Activated CD8-positive, alpha-beta memory T cell treated with anti-CD3 and anti-CD28 coated beads for 36 hours (primary cell): ENCODE measurements around the gene UBE3A. TPM values are rescaled to one million over a fixed set of nuclear protein-coding genes. Genes with fewer than 3 reads are reported as not detected.
"Not testable (repeated sequence)": the region's sequence is repeated elsewhere in the genome, so short reads cannot be mapped to it uniquely, and the experiment has no call there.

ENCODE experiments used
- CTCF ChIA-PET: fragments of 350-600 bp; sonication (Branson Sonifier 250); formaldehyde crosslinking; loops from one replicate; lab custom pipeline; 2021; ENCODE audit warnings: antibody characterized with exemption; lab: Charles Lee
- POLR2A ChIA-PET: fragments of 350-600 bp; sonication (Branson Sonifier 250); formaldehyde crosslinking; loops from one replicate; lab custom pipeline; 2021; ENCODE audit warnings: antibody characterized with exemption; lab: Charles Lee
- total RNA-seq, 2 experiments: library from RNA; stranded (reverse); gene quantifications; one replicate each; pipeline ENCODE4 v1.2.3, GENCODE V29; 2021

Gene UBE3A
- 100 to 1,000 TPM; 115 to 122 TPM for total RNA-seq

DNA sequence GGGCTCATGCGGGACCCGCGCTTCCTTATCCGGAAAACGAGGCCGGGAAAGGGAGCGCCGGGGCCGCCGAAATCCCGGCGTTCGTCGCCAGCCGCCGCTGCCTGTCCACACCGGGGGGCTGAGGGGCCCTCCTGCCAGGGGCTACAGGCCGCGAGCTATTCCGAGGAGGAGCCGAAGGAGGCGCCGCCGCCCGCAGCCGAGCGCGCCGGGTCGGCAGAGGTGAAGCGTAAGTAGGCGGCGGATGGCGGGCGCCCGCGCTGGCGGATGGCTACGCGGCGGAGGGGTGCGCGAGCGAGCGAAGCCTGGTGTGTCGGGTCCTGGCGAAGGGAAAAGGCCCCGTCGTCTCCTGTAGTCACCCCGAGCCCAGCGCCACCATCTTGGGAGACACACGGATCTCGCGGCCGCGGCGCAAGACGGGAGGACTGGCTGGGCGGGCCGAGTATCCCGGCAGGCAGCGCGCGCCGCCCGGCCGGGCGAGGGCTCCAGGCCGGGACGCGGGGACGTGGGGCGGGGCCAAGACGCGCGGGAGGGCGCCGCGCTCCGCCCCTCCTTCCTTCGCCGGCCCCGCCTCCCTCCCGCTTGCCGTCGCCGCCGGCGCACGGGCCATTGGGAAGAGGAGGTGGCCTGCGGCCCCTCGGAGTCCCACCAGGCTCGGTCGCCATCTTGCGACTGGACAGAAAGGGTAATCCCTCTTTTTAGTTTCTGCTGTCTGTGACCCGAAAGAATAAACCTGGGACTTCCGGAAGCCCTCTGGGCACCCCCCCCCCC is at the start of gene UBE3A:
UBE3A (minus strand) TSS at position 424 of the 768 bp plus-strand sequence. CDS start 29,917 bp downstream, outside the sequence.
- CTCF ChIA-PET, result interaction anchor here (0.7 to 1.1 kb wide), 2 partner anchors 11 to 12 kb away, joined by 3 to 5 read pairs; no protein-coding TSS in a partner anchor

DNA sequence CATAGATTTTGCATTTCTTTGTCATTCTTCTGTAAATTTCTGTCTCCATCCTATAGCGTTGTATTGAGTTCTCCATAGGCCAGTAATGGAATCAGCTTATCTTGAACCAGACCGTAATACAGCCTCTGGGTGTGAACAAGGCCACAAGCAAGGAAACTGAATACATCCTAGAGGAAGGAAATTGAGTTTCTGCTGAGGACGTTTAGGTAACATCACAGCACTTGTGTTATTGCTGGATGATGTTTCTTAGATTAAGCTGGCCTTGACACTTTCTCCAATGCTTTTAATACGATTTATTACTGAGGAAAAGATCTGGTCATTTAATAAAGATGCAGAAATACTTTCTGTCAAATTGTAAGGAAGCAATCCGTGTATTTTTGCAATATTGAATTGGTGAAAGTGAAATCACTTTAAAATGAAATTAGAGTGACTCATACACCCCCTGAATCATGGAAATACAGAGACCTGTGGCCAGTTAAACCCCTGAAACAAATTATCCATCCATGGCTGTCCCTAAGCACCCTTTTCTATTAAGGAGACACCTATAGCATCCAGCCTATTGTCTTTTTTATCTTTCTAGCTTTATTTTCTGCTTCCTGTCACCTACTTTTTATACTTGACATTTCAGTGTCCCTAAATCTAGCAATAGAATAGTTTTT is 48.5 kb upstream of the UBE3A start:
- ChIA-PET CTCF (no interaction called here), POLR2A (no interaction called here)

More for the DNA sequence above, at the start of gene UBE3A:
- POLR2A ChIA-PET, result interaction anchor here (0.6 kb wide), 1 partner anchor 93 kb away, joined by 3 read pairs; no protein-coding TSS in a partner anchor

DNA sequence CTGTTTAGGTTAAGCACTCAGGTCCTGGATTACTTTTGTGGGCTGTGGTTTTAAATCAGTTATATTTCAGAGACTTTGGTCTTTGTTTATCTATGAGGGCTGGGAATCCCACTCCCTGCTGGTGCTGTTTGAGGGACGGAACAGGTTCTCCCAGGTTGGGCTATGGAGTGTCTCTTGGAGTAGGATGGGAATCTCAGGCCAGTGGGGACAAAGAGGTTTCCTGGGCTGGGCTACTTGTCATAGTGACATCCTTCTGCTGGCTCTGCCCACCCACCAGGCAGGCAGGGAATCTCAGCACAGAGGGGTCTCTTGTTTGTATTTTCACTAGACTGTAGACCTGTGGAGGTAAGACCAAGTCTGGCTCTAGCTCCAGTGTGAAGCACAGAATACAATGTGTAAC is 47.2 kb upstream of the UBE3A start:
- POLR2A ChIA-PET, result no interaction called here
- CTCF ChIA-PET, result no interaction called here

DNA sequence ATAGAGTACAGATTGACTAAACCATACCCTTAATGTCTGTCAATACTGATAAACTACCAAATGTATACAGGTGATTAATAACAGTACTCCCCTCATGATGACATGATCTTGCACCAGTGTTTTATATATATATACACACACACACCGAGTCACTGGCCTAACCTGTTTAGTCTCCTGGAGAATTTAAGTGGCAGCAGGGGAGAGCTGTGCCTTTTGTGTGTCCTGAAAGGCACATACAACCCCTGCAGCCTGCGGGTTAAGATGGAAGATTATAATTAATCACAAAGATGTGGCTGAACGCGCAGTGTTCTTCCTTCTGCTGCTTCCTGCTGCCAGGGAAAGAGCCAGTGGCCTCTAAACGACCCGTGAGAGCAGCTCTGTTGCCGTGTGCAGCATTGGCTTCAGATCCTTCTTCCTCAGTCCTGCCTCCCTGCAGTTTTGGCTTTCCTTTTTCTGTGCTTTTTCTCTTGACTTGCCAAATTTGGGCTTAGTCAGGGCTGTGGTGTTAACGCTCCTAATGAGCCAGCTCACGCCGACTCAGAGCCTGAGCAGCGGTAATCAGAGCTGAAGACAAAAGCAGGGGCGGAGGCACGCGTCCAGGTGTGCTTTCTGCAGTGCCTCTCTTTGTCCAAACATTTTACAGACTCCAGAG is 42.5 kb upstream of the UBE3A start:
- ChIA-PET CTCF (no interaction called here), POLR2A (no interaction called here)

DNA sequence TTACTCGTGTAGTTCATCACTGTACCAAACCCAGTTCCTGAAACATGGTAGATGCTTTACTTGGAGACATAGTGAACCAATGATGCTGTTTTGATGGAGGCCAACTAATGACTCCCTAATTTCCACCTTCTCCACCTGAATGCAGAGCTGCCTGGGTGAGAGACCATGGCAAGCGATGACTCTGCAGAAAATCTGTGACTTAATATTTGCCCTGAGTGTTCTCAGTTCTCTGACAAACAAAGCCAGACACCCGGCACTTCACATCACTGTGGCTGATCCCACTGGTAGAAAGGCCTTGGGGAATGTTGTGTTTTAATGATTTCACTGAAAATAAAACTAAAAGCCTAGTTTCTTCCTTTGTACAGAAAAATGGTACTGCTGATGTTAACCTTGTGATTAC is 39.5 kb upstream of the UBE3A start:
- CTCF ChIA-PET, result no interaction called here
- POLR2A ChIA-PET, result no interaction called here

DNA sequence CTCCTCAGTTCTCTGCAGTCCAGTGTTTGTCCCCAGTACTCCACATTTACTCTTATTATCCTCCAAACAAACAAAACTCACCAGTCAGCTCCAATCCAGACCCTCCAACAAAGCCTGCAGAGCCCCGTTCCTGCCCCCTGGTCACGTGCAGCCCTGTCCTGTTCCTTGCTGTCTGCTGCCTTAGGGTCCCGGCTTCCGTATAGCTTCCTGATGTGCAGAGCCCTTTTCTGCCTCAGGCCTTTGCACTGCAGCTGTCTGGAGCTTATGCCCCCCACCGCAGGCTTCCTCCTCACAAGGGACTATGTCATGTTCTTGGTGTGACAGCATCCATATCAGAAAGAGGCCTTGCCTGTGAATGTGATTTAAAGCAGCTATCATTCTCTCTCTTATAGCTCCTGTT is 39.0 kb upstream of the UBE3A start:
- CTCF ChIA-PET, result no interaction called here
- POLR2A ChIA-PET, result no interaction called here

DNA sequence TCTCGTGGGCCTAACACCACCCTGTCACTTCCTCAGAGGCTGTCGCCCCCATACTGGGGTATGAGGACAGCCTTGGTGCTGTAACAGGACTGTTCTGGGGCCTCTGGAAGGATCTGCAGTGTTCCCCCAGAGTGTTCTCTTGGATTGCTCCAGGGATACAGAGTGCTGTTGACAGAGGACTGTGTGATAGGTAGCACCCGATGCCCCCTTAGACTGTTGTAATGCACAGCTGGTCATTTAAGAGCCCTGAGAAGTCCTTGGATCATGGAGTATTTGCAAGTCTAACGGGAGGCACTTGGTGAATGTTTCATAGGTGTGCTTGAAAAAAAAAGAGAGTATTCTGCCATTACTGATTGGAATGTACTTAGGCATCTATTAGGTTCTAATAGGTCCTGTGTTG is 35.4 kb upstream of the UBE3A start:
- ChIA-PET CTCF (no interaction called here), POLR2A (no interaction called here)

DNA sequence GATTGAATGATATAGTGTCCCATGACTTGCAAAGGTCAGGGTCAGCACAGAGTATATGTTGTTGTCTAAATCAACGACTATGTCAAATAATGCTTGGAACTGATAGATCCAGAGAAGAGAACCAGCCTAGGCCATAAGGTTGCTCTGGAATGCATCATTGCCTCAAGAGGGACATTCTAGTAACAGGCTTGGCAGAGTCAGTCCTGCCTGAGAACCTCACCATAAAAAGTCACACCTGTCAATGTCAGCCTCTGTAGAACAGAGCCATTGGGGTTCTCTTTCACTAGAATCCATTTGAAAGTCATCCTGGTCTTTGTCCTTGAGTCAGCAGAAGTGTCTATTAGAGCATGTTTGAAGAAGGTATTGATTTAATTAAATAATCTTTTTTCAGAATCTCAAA is 31.4 kb upstream of the UBE3A start:
- ChIA-PET CTCF (no interaction called here), POLR2A (no interaction called here)

DNA sequence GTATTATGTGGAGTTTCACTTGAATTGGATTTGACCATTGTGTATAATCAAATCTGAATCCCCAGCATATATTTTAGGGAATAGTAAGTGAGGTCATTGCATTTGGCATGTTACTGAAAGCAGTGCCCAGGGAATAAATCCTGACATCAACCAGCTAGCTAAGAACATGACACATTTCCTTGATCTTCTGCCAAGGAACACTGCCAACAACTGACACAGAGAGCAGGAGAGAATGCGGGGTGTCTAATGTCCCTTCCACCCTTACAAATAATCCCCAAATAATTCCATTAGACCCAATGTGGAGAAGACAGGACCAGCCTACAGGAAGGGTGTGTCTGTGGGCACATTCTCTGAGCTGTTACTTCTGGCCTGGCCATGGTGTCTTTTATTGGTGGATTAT is 30.6 kb upstream of the UBE3A start:
- ChIA-PET POLR2A (no interaction called here), CTCF (no interaction called here)

DNA sequence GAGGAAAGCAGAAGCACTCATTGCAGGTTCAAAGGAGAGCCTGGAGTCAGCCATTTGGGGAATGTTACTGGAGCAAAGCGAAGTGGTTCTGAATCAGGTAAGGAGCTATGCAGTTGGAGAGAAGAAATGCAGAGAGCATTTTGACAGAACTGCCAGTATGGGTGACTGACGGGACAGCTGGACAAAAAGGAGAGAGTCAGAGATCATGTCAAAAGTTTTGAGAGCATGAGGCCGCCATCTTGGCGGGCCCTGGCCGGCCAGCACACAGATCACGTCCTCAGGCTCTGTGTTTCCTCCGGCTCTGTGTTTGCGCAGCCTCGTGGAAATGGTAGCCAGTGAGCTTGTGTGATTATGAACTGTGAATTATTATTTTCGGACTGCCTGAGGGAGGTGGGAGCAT is 29.8 kb upstream of the UBE3A start:
- CTCF ChIA-PET, result no interaction called here

DNA sequence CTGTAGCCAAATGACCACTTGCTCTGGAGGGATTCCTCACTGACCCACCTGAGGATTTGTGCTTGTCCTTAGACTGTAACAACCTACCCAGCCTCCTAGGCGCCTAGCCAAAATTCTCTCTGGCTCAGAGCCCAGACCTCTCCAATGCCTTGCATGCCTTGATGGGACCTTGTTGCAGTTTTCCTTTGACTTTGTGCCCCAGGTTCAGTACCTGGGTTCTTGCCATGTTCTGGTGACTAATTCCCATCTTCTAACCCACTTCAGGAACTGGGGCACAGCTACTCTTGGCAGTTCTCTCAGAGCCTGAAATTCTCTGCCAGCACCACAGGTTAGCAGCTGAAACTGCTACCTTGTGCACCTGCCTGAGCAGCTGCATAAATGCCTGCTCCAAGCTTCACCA is 27.0 kb upstream of the UBE3A start:
- CTCF ChIA-PET, result no interaction called here
- POLR2A ChIA-PET, result no interaction called here

More for the DNA sequence above, 29.8 kb upstream of the UBE3A start:
- POLR2A ChIA-PET, result no interaction called here

DNA sequence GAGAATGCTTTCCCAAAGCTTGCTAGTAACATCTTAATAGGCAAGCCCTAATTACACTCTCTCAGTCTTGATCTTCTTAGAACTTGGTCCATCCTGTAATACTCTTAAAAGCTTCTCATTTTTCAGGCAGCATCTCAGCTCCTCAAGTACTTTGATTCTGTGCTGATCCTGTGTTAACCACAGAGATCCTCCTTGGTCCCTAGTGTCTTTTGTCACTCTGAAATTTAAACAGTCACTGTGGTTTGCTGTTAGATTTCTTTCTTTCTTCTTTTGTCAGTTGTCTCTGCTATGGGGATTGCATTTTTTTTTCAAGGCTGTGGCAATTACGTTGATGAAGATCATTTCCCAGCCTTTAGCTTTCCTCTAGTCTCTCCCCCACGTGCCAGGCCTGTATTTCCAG is 26.0 kb upstream of the UBE3A start:
- CTCF ChIA-PET, result no interaction called here
- POLR2A ChIA-PET, result no interaction called here

DNA sequence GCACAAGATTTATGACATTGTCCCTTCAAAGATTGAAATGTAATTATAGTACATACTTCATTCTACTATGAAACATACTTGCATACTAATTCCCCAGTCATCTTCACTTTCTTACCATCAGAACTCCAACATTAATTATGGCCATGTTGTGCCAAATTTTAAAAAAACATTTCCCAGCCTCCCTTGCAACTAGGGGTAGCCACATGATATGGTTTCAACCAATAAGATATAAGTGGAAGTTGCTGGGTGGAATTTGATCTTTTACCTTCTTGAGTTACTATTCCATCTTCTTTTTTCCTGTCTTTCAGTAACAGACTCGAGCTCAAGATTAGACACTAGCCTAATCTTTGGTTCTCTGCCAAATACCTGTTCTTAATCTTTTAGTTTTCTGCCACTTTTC is 25.6 kb upstream of the UBE3A start:
- ChIA-PET POLR2A (no interaction called here), CTCF (no interaction called here)

DNA sequence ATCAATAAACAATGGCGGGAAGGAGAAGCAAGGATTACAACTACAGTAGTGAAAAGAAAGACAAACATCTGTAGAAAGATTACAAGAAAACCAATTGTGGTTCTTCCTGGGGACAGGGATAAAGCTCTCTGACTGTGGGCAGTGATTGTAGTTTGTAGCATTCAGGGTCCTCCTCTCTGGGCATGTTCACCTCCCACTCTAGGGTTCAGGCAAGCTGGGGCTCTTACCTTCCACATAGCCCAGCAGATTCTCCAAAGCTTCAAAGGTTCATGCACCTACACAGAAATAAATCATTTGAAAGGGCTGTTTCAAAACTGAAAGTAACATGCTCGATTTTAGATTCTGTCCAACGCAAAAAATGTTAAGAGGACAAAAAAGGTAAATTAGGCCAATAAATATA is 17.4 kb upstream of the UBE3A start:
- CTCF ChIA-PET, result no interaction called here
- POLR2A ChIA-PET, result no interaction called here

DNA sequence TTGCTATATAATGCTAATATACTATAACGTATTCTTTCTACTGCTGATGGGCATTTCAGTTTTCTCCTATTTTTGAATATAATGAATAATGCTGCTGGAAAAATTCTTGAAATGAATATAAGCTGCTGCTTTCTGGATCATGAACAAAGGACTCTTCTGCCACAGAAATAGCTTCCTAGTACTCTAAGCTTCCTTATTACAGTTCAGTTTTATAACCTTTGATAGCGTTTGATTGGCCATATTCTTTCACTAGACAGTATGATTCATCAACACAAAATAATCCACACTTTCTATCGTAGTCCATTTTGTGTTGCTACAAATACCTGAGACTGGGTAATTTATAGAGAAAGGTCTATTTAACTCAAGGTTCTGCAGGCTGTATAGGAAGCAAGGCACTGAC is 16.4 kb upstream of the UBE3A start:
- ChIA-PET CTCF (no interaction called here), POLR2A (interaction anchor here (0.8 kb wide), 1 partner anchor 10 kb away, joined by 3 read pairs; no protein-coding TSS in a partner anchor)

DNA sequence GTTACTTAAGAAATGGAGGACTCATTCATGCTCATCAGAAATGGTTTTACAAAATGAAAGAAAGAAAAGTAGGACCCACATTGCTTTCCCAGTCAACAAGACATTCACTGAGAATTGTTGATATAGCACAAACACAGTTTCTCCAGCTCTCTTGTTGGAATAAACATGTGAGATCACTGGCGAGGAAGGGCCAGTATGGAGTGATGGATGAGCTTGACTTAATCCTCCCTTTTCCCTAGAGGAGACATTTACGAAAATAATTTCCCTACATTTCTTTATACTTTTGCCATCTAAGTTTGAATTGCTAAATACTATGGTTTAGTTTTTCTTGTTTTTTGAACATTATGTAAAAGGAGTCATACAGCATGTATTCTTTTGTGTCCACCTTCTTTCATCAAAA is 15.9 kb upstream of the UBE3A start:
- POLR2A ChIA-PET, result interaction anchor here (0.8 kb wide), 1 partner anchor 10 kb away, joined by 3 read pairs; no protein-coding TSS in a partner anchor
- CTCF ChIA-PET, result no interaction called here

DNA sequence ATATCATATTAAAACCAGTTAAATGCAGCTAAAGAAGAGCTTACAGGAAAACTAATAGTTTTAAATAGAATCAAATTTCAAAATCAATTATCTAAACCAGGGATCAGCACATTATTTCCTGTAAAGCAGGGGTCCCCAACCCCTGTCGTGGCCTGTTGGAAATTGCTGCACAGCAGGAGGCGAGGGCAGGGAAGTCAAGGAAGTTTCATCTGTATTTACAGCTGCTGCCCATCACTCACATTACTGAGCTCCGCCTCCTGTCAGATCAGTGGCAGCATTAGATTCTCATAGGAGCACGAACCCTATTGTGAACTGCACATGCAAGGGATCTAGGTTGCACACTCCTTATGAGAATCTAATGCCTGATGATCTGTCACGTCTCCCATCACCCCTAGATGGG is 14.4 kb upstream of the UBE3A start:
- CTCF ChIA-PET, POLR2A ChIA-PET: not testable (repeated sequence)

DNA sequence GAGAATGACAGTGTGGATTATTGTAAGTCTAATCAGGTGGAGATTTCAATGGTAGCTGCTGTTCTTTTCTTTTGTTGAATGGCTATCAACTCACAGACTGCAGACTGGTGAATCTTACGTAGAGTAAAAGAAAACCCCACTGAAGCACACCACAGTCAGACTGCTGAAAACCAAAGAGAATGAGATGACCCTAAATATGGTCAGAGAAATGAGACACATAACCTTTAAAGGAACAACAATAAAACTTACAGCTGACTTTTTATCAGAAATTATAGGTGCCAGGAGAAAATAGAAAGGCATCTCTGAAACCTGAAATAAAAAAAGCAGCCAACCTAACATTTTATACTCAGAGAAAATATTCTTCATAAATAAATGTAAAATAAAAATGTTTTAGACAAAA is 12.7 kb upstream of the UBE3A start:
- ChIA-PET POLR2A (no interaction called here), CTCF (no interaction called here)

DNA sequence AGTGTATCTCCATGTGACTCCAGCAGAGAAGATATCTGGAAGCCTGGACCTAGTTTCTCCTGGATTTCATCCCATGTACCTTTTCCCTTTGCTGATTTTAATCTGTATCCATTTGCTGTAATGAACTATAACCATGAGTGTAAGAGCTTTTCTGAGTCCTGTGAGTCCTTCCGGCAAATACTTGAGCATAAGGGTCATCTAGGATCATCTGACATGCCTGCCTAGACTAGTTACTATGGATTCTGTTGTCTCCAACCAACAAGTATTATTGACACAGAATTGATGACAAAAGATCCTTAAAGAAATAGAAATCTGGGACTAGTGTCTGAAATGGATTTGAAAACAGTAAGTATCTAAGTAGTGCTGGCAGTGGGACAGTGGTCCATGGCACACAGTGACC is 11.3 kb upstream of the UBE3A start:
- ChIA-PET POLR2A (no interaction called here), CTCF (interaction anchor here (1.2 kb wide), 1 partner anchor 11 kb away, joined by 3 read pairs; the partner anchor contains the start of gene UBE3A)

DNA sequence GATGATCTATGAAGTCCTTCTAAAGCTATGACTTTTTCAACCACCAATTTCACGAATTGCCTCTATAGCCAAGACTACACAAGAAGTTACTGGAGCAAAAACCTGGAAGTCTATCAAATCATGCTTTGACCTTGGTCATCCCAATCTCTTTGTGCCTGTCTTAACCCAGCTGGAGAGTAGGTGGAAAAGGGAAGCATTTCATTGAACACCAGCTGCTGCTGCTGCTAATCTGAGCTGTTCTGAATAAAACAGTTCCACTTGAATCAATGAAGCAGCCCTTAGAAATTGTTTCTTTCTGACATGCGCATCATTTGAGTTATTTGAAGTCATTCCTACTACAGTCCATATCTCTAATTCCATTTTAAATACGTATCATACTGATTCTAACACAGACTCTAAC is 7.3 kb upstream of the UBE3A start:
- ChIA-PET CTCF (no interaction called here), POLR2A (no interaction called here)
